ENCODE measurements around the gene BTBD2. TPM values are rescaled to one million over a fixed set of nuclear protein-coding genes. Genes with fewer than 3 reads are reported as not detected.
A peak's percentile ranks its signal among the peaks of the same experiment; 100 is the strongest.

Gene BTBD2
- total and polyA plus RNA-seq, 9 donors: 14.4 to 131 (median 88.0) TPM

DNA sequence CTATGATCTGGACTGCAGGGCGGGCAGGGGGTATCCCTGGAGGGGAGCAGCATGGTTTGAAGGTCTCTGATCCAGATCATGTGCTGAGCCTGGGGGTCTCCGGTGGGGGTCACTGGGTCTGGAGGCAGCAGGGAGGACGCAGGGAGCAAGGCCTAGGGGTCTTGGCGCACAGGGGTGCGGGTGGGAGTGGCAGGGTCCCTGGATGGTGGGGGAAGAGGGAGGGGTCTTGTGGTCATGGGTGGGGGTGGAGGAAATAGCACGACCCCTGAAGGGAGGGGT, 1.9 kb downstream of the BTBD2 start:
- peak in 1 of 5 donors; percentile 55 for DNase-seq
- Histone ChIP-seq H3K4me3 (no peak overlapping the region), H3K27ac (no peak overlapping the region), H3K27me3 (no peaks in the 10 kb centered on the region), H3K4me1 (ENCODE audit: insufficient read depth) (peaks cover 8% of the 10 kb centered on the region), H3K9me3 (no peaks in the 10 kb centered on the region), H3K36me3 (no peaks in the 10 kb centered on the region)
- no peak for TF ChIP-seq EP300 (IDR thresholded peaks at IDR 0.05)
- TF ChIP-seq, protein P1, sequence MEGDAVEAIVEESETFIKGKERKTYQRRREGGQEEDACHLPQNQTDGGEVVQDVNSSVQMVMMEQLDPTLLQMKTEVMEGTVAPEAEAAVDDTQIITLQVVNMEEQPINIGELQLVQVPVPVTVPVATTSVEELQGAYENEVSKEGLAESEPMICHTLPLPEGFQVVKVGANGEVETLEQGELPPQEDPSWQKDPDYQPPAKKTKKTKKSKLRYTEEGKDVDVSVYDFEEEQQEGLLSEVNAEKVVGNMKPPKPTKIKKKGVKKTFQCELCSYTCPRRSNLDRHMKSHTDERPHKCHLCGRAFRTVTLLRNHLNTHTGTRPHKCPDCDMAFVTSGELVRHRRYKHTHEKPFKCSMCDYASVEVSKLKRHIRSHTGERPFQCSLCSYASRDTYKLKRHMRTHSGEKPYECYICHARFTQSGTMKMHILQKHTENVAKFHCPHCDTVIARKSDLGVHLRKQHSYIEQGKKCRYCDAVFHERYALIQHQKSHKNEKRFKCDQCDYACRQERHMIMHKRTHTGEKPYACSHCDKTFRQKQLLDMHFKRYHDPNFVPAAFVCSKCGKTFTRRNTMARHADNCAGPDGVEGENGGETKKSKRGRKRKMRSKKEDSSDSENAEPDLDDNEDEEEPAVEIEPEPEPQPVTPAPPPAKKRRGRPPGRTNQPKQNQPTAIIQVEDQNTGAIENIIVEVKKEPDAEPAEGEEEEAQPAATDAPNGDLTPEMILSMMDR (IDR thresholded peaks at IDR 0.05): no peak
- no peak for TF ChIP-seq POLR2A (IDR thresholded peaks at IDR 0.05)
- WGBS, 3 donors: 79 to 98% (median 79%) methylated on average over 6 of the region's 6 CpGs
- intact Hi-C loops (cut with DNase I): loop anchor here in 2 of 4 donors (5.0 kb wide), 2 partner anchors 56 to 76 kb away; no protein-coding TSS in a partner anchor

DNA sequence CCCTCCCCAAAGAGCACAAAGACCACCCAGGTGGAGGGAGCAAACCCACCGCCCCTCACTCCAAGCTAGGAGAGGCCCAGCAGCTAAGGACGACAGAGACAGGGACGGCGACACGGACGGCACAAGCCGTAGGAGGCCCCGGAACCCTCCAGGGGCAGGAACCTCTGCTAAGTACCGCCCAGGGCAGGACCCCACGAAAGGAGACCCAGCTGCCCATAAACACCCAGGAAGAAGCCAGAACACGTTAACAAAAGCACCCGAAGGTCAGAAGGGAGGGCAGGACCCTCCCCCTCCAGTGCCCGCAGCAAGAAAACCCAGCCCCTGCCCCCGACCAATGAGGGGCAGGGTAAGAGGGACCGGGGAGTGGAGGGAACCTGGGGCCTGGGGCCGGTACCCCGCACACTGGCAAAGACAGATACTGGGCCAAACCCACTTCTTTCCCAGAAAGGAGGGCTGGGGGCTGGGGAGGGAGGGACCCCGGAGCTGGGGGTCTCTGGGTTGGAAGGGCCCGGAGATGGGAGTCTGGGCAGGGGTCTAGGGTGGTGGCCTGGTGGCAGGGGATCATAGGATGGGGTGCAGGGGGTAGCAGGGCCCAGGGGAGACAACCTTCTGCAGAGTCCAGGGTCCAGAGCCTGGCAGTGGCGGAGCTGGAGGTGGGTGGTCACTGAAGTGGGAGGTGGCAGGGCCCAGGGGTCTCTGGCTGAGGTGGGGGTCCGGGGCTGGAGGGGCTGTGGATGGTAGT, 2.4 kb downstream of the BTBD2 start:
- Histone ChIP-seq H3K27me3 (no peaks in the 10 kb centered on the region), H3K27ac (no peak overlapping the region), H3K9me3 (no peaks in the 10 kb centered on the region), H3K4me1 (ENCODE audit: insufficient read depth) (peaks cover 8% of the 10 kb centered on the region), H3K36me3 (no peaks in the 10 kb centered on the region), H3K4me3 (no peak overlapping the region)
- DNase-seq: no peak
- WGBS, 3 donors: 72 to 80% (median 78%) methylated on average over 12 to 21 of the region's 21 CpGs
- TF ChIP-seq POLR2A (IDR thresholded peaks at IDR 0.05) (no peak), EP300 (IDR thresholded peaks at IDR 0.05) (no peak)
- TF ChIP-seq, protein P1 (IDR thresholded peaks at IDR 0.05): no peak
- intact Hi-C loops (cut with DNase I): loop anchor here in 2 of 4 donors (5.0 kb wide), 2 partner anchors 56 to 76 kb away; no protein-coding TSS in a partner anchor

DNA sequence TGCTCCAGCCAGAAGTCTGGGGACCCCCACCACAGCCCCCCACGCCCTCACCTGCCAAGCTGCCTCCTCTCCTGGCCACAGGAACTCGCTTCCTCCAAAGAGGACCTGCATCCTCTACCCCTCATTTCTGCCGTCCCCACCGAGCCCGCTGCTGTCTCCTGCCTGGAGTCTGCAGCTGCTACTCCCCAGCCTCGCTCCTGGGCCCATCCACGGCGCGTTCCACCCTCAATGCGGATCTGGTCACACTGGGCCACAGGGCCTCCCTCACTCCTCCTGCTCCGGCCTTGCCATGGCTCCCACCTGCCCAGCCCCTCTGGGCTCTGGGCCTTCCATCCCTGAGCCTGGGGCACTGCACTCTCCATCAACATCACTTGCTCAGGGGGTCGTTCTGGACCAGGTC, 4.3 kb downstream of the BTBD2 start:
- DNase-seq: no peak
- Histone ChIP-seq H3K36me3 (no peaks in the 10 kb centered on the region), H3K4me1 (ENCODE audit: insufficient read depth) (peaks cover 7% of the 10 kb centered on the region), H3K9me3 (no peaks in the 10 kb centered on the region), H3K4me3 (no peak overlapping the region), H3K27me3 (no peaks in the 10 kb centered on the region), H3K27ac (no peak overlapping the region)
- intact Hi-C loops (cut with DNase I): loop anchor here in 2 of 4 donors (5.0 kb wide), 2 partner anchors 54 to 74 kb away; no protein-coding TSS in a partner anchor
- 89 to 95% (median 93%) methylated on average over 12 of the region's 12 CpGs for WGBS, 3 donors
- TF ChIP-seq, protein P1 (IDR thresholded peaks at IDR 0.05): no peak

DNA sequence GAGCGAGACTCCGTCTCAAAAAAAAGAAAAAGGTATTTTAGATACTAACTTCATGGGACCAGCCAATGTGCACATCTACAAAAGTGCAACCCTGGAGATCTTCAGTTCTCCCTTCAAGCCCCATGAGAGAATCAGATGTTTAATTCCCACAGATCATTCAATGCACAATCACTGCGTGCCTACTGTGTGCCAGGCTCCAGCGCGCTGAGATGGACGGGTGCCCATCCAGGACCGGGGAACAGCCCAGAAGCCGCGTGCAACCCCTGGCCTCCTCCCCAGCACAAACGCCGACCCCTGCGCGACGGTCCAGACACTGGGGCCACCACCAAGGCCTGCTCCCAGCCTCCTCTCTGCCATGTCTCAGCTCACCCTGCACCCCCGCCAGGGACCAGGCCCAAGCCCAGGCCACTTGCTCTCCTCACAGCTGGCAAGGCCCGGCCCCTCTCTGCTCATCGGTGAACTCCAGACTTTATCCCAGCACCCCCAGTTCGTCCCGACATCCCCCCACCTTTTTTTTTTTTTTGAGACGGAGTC, 5.3 kb downstream of the BTBD2 start:
- Histone ChIP-seq H3K36me3 (no peaks in the 10 kb centered on the region), H3K27me3 (no peaks in the 10 kb centered on the region), H3K4me1 (ENCODE audit: insufficient read depth) (peaks cover 7% of the 10 kb centered on the region), H3K4me3 (no peak overlapping the region), H3K9me3 (no peaks in the 10 kb centered on the region), H3K27ac (no peak overlapping the region)
- TF ChIP-seq EP300 (IDR thresholded peaks at IDR 0.05): no peak
- TF ChIP-seq, protein P1 (IDR thresholded peaks at IDR 0.05): no peak
- no peak for TF ChIP-seq POLR2A (IDR thresholded peaks at IDR 0.05)
- 95% methylated on average over 17 to 20 of the region's 20 CpGs for WGBS, 3 donors
- intact Hi-C loops (cut with DNase I): loop anchor here in 2 of 4 donors (5.0 kb wide), 2 partner anchors 53 to 73 kb away; no protein-coding TSS in a partner anchor
- DNase-seq: no peak
